Brain pericyte (primary cell): ENCODE results near the gene VN1R5.
"Not testable (repeated sequence)": the region's sequence is repeated elsewhere in the genome, so short reads cannot be mapped to it uniquely, and the experiment has no call there.

ENCODE experiments used
- DNase-seq: peaks from one replicate; pipeline ENCODE4 v3.0.0-alpha.2; 2012; ENCODE audit warnings: low read depth, low spot score

The VN1R5 gene

DNA sequence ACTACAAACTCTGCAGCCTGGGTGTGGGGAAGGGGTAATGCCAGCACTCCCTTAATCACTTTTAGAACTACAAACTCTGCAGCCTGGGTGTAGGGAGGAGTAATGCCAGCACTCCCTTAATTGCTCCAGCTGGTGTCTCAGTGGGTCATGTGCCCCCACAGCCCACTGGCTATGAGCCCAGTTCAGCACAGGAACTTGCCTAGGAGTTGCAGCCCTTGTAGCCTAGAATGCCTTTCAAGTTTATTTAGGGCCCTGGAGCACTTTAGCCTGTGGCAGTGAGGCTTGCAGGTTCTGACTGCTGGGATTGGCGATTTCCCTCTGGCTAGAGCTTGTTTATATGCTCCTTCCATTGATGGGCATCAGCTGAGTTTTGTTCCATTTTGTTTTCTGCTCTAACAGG, 17.1 kb downstream of the VN1R5 start:
- DNase-seq, result no peak

DNA sequence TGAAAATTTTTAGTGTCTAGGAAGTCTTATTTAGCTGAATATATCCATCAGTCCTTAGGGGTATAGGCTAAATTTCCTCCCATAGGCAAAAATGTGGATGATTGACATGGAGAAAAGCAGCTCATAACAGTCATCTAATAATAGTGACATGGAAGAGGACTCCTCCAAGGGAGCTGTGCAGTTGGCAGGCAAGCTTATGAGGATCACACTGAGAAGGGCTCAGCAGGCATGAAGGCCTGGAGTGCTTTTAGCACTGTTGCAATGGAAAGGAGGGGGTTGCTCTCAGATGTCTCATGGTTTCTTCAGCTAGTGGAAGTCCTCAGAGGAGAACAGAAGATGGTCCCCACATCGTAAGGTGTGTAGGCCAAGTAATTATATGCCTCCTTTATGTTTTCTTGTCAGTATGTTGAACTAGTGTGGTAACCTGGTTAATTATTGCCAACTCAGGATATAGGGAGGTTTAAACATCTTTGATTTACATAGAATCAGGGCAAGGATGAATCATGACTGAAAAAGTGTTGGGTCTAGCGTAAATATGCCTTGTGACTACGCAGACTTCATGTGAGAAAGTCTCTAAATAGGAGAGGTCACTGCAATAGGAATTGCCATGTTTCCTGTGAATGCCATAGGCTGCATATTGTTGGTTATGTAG, 18.9 kb downstream of the VN1R5 start:
- no peak for DNase-seq

DNA sequence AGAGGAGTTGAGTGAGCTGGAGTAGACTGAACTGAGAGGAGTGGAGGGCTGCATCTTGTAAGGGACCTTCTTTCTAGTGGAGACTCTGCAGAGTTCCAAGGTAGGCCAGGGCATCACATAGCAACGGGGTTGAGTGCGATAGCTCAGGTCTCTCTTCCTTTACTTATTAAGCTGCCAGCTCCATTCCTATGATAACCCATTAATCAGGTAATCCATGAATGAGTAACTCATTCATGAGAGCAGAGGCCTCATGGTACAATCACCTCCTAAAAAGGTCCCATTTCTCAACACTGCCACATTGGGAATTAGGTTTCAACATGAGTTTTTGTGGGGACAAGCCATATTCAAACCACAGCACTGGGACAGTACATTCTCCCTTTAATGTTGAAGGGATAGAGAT, 21.3 kb downstream of the VN1R5 start:
- DNase-seq, result no peak

DNA sequence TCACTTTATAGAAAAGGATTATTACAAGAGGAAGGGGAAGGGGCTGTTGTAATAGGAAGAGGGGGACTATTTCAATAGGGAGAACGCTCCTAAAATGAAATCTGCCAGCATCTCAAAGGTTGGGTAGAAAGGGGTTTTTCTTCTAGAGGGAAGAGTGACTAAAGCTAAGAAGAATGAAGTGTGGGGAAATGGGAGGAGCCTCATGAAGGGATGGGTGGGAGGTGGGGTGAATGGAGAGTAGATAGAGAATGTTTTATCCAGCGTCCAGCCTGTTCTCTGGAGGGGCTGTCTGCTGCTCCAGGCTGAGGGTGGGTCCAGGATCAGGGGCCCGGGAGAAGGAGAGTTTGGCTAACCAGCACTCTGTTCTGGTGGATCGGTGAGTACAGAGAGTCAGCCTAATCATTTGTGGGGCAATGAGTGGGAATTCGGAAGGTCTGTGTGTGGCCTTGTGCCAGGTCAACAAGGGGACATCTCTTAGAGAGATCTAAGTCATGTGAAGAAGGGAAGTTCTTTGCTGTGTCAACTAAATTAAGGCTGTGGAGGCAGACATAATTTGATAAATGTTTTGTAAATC, 25.2 kb downstream of the VN1R5 start:
- no peak for DNase-seq

DNA sequence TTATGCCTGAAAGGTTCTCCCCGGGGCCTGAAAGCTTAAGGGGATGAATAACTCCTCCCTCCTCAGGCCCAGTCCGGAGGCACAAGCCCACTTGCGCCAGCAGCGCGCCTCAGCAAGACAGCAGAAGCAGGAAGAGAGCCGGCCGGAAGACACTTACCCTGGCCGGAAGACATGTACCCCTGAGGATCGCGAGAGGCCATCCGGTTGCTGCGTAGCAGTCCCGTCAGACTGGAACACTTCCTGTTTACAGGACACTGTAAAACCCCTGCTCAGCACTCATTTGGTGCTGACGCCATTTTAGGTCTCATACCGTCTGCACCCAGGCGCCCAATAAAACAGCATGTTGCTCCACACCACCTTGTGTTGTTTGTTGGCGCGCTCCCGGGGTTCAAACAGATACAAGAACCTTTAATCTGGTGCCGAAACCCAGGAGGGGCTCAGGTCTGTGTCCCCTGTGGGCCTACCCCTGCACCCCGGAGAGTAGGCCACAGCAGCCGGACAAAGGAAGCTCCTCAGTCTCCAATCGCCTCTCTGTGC, 30.3 kb downstream of the VN1R5 start:
- no peak for DNase-seq

DNA sequence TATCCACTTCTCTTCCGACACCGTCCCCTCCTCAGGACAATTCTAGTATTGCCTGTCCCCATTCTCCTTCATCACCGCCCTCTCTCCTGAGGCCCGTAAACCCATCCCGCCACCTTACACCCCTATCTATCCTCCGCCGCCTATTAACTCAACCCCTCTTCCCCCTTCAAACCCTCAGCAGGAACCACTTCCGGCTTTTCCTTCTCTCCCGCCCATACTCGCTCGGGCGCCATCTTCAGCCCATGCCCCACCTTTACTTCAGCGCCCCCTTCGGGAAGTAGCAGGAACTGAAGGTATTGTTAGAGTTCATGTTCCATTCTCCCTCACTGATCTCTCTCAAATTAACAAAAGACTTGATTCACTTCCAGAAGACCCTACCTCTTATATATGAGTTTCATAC, 31.6 kb downstream of the VN1R5 start:
- no peak for DNase-seq

DNA sequence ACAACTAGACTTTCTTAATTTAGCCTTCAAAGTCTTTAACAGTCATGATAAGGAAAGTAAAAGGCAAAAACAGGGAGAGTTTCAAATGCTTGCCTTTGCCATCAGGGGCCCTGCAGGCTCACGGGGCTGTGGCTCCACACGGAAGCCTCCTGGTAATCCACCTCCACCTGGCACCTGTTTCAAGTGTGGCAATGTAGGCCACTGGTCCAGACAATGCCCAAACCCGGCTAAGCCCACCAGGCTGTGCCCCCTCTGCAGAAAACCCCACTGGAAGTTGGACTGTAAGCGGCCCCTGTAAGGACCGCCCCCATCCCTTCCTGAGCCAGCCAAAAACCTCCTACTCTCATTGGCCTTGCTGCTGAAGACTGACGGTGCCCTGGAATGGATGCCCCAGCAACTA, 32.5 kb downstream of the VN1R5 start:
- DNase-seq, result no peak

DNA sequence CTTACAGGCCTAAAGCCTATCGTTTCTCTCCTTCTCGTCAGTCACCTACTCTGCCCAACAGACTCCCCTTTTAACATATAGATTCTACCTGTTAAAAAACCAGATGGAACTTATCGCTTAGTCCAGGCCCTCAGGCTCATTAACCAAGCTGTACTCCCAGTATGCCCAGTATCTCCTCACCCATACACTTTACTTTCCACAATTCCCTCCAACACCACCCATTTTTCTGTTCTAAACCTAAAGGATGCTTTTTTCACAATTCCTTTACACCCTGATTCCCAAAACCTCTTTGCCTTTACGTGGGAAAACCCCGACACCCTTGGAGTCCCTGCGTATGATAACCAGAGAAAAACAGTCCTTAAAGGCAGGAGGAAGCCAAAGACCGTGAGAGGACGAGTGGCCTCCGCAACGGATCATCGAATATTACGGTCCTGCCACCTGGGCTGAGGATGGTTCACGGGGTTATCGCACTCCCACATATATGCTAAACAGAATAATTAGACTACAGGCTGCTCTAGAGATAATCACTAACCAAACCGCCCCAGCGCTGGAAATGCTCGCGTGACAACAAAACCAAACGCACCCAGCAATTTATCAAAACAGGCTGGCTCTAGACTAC, 33.5 kb downstream of the VN1R5 start:
- DNase-seq, result not testable (repeated sequence)

DNA sequence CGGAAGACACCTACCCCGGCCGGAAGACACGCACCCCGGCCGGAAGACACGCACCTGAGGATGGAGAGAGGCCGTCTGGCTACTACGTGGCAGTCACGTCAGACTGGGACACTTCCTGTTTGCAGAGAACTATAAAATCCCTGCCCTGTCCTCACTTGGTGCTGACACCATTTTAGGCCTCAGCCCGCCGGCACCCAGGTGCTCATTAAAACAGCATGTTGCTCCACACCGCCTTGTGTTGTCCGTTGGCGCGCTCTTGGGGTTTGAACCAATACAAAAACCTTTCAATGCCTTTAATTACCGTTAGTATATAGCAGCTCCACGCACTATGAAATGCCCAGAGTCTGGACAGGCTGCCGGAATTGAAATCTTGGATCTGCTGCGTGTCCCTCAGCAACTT, 34.7 kb downstream of the VN1R5 start:
- no peak for DNase-seq

DNA sequence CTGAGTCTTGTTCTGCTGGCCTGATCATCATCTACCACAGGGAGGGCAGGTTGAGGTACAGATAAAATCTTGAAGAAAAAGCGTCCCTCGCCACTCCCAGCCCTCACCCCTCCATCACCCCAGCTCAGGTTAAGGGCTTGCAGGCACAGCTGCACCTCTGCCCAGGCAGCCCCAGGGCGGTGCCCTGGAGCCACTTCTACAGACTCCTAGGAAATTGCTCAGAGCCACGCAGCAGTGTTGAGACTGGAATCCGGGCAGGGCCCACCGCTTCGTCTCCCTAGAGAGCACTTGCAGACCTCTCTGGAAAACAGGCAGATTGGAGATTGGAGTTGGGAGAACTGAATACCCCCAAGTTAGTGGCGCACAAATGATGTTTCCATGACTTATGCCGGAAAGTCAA, 35.3 kb downstream of the VN1R5 start:
- DNase-seq, result no peak

DNA sequence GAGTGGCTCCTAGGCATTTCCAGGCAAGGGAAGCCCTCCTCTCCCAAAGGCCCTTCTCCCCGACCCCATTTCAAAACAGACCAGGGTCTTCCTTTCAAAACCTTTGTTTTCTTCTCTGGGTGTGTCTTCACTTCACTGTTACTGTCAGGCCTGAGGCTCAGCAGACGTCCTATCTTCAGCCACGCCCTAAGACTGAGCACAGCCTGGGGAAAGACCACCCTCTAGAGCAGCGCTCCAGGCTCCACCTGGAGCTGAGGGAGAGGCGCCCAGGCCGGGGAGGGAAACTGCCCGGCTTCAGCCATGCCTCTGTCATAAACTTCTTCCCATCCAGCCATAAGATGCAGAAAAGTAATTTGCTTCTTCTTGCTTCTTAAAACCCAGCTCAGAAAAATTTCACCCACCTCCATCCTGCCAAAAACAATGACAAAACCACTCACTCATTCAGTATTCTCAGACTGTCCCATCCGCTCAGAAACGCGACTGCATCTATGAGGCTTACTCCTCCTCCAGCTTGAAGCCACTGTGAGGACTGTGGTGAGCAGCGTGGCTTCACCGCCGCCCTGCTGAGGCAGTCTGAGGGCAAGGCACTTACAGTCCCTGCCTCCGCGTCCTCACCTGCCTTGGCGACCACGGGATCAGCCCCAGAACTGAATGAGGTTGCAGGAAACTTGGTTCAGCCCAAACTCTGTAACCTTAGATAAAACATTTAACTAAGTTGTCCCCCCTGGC, 36.1 kb downstream of the VN1R5 start:
- DNase-seq, result no peak

DNA sequence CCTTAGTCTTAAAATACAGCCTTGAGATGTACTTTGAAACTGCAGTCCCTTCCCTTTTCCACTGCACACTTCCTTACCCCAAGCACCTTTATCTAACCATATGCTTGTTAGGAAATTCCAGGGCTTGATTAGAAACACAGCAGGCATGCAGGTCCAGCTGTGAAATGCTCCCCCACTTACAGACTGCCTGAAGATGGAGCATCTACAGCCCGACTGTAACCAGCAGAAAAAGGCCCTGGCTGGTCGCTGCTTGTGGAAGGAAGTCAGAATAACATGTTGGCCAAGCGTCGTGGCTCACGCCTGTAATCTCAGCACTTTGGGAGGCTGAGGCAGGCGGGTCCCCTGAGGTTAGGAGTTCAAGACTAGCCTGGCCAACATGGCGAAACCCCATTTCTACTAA, 37.2 kb downstream of the VN1R5 start:
- DNase-seq, result no peak

DNA sequence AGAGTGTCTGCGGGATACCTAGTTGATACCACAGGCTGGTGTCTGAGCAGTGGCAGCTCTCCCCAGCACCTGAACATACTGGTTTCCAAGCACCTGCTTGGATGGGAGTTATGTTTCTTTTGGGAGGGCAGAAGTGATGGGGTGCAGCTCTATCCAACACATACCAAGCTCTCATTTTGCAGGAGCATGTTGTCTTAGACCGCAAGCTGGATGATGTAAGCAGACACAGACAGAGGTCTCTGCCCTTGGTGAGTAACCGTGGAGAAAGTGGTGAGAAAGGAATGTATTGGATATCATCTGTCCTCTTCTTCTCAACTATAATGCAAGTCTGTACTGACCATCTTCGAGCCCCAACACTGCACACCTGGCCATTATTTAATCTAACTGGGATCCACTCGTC, 38.4 kb downstream of the VN1R5 start:
- no peak for DNase-seq

DNA sequence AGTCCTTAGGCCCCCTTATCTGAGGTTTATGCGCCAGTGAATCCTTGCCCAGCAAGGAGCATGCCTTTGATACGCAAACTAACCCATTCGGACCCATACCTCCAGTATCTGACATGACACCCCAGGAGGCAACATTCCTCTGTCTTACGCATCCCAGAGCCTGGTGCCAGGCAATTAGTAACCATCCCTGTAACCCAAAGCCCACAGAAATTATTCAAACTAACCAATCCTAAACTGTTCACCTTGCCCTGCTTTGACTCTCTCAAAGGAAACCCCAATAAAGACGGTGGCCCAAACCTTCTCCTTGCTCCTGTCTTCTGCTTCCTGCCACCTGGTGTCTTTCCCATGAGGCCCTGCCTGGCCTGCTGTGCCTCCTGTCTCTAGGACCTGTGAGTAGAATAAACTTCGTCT, 39.4 kb downstream of the VN1R5 start:
- no peak for DNase-seq

DNA sequence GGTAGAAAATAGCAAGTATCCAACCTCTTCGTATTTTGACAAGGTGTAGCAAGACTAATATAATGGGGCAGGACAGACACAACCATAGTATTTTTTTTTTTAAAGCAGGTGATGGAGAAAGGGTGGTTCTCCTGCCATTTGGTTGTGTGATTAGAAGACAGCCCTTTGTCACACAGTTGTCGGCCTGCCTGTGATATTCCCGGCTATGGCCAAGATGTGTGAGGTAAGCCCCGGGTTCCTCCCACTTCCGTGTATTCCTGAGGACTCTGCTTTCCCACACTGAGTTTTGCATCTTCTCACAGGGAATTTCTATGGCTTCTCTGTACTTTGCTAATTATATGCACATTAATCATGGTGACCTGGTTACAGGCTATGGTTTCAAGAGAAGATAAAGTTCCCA, 39.9 kb downstream of the VN1R5 start:
- no peak for DNase-seq

DNA sequence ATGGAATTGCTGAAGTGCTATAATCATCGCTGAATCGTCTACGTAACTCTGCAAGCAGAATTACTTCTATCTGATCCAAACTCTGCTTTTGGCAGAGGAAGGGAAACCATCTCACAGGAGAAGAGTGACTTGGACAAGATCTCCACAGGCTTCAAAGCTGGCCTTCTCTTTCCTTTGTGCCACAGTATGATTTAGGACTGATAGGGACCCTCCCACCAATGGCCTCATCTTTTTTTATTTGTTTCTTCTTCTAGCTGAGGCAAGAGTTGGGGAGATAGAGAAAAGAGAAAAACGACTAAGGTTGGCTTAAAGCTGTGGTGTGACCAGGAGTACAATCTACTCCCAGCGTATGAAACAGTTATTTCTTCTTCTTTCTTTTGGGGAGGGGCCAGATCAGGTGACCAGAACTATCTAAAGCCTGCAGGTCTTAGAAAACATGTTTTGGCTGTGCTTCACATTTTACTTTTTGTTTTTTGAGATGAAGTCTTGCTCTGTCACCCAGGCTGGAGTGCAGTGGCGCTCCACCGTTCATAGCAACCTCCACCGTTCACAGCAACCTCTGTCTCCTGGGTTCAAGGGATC, 40.8 kb downstream of the VN1R5 start:
- no peak for DNase-seq

DNA sequence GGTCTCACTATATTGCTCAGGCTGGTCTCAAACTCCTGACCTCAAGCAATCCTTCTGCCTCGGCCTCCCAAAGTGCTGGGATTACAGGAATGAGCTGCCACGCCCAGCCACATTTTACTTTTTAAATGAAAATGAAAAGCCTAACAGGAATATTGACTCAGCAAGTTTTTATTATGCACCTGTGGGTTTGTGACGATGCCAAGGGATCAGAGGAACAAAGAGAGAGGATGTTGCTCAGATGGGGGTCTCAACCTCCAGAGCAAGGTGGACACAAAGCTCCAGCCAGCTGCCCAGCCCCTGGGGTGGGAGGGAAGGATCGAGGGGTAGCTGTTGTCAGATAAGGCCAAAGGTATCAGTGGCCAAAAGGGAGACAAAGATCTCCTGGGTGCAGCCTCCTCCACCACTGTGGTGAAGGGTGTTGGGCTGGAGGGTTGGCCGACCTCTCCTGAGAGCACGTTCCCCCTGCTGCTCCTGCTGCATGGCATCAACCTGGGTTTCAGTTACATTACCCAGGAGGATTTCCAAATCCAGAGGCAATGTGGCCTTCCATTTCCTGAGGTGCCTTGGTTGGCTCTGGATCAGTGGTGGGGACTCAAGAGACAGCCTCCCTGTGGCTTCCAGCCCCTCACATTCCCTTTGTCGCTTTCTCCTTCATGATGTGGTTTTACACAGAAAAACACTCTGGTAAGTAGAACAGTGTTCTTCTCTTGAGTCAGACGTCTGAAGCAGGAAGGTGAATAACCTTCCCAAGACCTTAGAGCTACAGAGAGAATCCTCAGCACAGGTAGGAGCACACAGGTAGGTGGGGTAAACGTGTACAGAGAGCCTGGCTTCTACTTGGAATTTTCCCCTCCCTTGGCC, 41.6 kb downstream of the VN1R5 start:
- no peak for DNase-seq

DNA sequence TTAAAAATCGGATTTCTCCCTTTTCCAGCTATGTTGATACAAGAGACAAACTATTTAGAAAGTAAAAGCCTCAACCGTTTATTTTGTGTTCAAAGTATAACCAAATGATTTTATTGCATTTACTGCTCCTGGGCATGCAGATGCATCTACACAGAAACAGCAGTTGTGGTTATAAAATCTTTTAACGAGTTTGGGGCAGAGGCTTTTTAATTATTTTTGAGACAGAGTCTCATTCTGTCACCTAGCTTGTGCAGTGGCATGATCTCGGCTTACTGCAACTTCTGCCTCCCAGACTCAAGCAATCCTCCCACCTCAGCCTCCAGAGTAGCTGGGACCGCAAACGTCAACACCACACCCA, 42.2 kb downstream of the VN1R5 start:
- no peak for DNase-seq

DNA sequence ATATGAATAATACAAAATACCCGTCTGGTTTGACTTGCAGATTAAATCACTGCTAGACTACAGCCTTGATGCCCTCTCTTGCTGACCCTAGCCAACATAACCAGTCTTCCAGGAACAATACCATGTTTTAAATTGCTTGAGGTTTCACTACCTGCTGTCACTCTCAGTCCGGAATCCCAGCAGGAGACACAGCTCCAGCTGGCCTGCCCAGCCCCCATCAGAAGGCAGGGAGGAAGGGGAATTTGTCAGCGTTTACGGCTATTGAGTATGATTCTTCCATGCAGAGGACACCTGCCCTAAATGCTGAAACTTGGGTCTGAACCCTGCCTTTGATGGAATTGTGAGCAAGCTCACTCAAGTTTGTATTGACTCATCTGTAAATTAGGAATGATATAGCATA, 42.8 kb downstream of the VN1R5 start:
- DNase-seq, result no peak

DNA sequence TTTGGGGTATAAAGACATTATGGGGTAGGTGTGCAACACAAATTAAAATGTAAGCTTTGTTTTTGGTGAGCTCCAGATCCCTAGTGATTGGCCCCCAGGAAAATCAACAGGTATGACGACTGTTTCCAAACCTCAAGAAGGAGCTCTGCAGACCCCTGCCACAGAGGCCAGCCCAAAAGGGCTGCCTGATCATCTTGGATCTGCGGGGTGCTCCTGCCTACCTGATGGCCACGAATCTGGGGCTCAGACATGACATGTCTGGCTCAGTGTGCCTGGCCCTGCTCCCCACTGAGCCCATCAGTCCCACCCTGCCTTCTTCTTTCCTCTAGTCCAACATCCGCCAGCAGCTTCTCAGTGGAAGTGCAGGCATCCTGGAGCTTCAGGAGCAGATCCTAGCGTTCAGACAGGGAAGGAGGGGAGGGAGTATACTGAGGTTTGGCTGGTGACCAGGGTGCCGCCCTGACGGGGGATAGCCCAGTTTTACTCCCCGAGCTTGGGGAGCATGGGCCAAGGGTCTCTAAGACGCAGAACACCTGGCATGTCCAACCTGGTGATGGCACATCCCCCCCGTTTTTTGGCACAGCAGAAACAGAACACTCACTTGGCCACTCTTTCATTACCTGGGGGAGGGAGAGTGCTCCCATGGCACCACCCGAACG, 44.0 kb downstream of the VN1R5 start:
- DNase-seq, result no peak
